Fibroblast of lung (primary cell): ENCODE results near the gene NPSR1. TPM values are rescaled to one million over a fixed set of nuclear protein-coding genes. Genes with fewer than 3 reads are reported as not detected.
A peak's percentile ranks its signal among the peaks of the same experiment; 100 is the strongest.

Experiments
- DNase-seq, 2 donors: peaks; one replicate each; pipeline versions ENCODE4 v3.0.0 to v3.0.0-alpha.2; 2010; ENCODE audit warnings: low read depth in 2 of 2
- H2AFZ ChIP-seq: 2 replicates; pipeline ENCODE4 v1.5.1; 2012; ENCODE audit warnings: low read length, control low read depth, inconsistent platforms
- H3K27ac ChIP-seq: 2 replicates; pipeline ENCODE4 v1.5.1; 2011; ENCODE audit warnings: low read length, control low read depth; ENCODE audit not compliant: insufficient read depth
- H3K27me3 ChIP-seq: 2 replicates; pipeline ENCODE4 v1.5.1; 2011; ENCODE audit warnings: mild to moderate bottlenecking, low read length; ENCODE audit not compliant: control insufficient read depth, insufficient read depth
- H3K36me3 ChIP-seq: 2 replicates; pipeline ENCODE4 v1.5.1; 2011; ENCODE audit warnings: low read length; ENCODE audit not compliant: control insufficient read depth, insufficient read depth
- H3K4me1 ChIP-seq: 2 replicates; pipeline ENCODE4 v1.5.1; 2011; ENCODE audit warnings: low read length; ENCODE audit not compliant: control insufficient read depth, insufficient read depth; ENCODE audit errors: extremely low read depth
- H3K4me2 ChIP-seq: 2 replicates; pipeline ENCODE4 v1.5.1; 2011; ENCODE audit warnings: low read length, control low read depth; ENCODE audit not compliant: insufficient read depth; ENCODE audit errors: extremely low read depth
- H3K4me3 ChIP-seq, 4 experiments: fragments of 200-600 bp in 1 of 4; sonication (generic) in 1 of 4; replicated peaks in 1 of 4; 2 replicates each; pipeline ENCODE4 v1.5.1; 2011 to 2016; ENCODE audit warnings: low read length in 4 of 4, low read depth in 3 of 4, mild to moderate bottlenecking in 3 of 4, control low read depth in 2 of 4, inconsistent platforms in 1 of 4, mixed read lengths in 1 of 4; ENCODE audit not compliant: insufficient read depth in 1 of 4; ENCODE audit errors: control extremely low read depth in 1 of 4
- H3K79me2 ChIP-seq: 2 replicates; pipeline ENCODE4 v1.5.1; 2012; ENCODE audit warnings: mild to moderate bottlenecking, low read length, inconsistent platforms; ENCODE audit not compliant: control insufficient read depth, insufficient read depth
- H3K9ac ChIP-seq: 2 replicates; pipeline ENCODE4 v1.5.1; 2011; ENCODE audit warnings: mild to moderate bottlenecking, low read length, control low read depth; ENCODE audit not compliant: insufficient read depth
- H3K9me3 ChIP-seq: 2 replicates; pipeline ENCODE4 v1.5.1; 2012; ENCODE audit warnings: low read depth, low read length; ENCODE audit not compliant: control insufficient read depth, insufficient read depth
- H4K20me1 ChIP-seq: 2 replicates; pipeline ENCODE4 v1.5.1; 2011; ENCODE audit warnings: low read length; ENCODE audit not compliant: control insufficient read depth, insufficient read depth; ENCODE audit errors: extremely low read depth
- EZH2 ChIP-seq: IDR thresholded peaks from 2 replicates; pipeline ENCODE4 v1.5.1; 2012; ENCODE audit warnings: low read length, control low read depth, mild to moderate bottlenecking; ENCODE audit errors: missing control alignments
- polyA plus RNA-seq, 2 donors: library from polyadenylated mRNA; depleted of rRNA in 1 of 2; stranded (reverse) in 1 of 2; unstranded in 1 of 2; fragments of >200 nt; gene quantifications; 2 replicates each; pipeline ENCODE4 v1.2.1, GENCODE V29; 2011 to 2012; ENCODE audit warnings: missing spikeins in 1 of 2
- total RNA-seq: library from RNA; depleted of rRNA; stranded (reverse); fragments of >200 nt; gene quantifications from 2 replicates; pipeline ENCODE4 v1.2.1, GENCODE V29; 2014
- TF ChIP-seq, protein P1 (sequence below), 2 donors: IDR thresholded peaks in 1 of 2; conservative IDR thresholded peaks in 1 of 2; 1 replicate in 1 of 2; 2 replicates in 1 of 2; pipeline ENCODE4 v1.5.1; 2011 to 2012; ENCODE audit warnings: low read length in 2 of 2, control low read depth in 1 of 2, inconsistent platforms in 1 of 2, low read depth in 1 of 2, mild to moderate bottlenecking in 1 of 2

The NPSR1 gene
- total and polyA plus RNA-seq, 2 donors (not counting 1 experiment from before 2014, with no cell fraction given), result not detected

GRCh38 chr7:34848670-34849069 is 190.7 kb downstream of the NPSR1 start:
- Histone ChIP-seq H3K9me3 (no peaks in the 10 kb centered on the region), H3K27ac (no peak overlapping the region), H4K20me1 (no peaks in the 10 kb centered on the region), H3K27me3 (no peaks in the 10 kb centered on the region), H3K9ac (no peak overlapping the region), H2AFZ (no peak overlapping the region), H3K79me2 (no peaks in the 10 kb centered on the region), H3K36me3 (no peaks in the 10 kb centered on the region), H3K4me2 (no peak overlapping the region), H3K4me3 (no peak overlapping the region), H3K4me1 (no peaks in the 10 kb centered on the region)
- no peak for DNase-seq
- TF ChIP-seq, protein P1, sequence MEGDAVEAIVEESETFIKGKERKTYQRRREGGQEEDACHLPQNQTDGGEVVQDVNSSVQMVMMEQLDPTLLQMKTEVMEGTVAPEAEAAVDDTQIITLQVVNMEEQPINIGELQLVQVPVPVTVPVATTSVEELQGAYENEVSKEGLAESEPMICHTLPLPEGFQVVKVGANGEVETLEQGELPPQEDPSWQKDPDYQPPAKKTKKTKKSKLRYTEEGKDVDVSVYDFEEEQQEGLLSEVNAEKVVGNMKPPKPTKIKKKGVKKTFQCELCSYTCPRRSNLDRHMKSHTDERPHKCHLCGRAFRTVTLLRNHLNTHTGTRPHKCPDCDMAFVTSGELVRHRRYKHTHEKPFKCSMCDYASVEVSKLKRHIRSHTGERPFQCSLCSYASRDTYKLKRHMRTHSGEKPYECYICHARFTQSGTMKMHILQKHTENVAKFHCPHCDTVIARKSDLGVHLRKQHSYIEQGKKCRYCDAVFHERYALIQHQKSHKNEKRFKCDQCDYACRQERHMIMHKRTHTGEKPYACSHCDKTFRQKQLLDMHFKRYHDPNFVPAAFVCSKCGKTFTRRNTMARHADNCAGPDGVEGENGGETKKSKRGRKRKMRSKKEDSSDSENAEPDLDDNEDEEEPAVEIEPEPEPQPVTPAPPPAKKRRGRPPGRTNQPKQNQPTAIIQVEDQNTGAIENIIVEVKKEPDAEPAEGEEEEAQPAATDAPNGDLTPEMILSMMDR (conservative IDR thresholded peaks at IDR 0.05 in 1 of 2, IDR thresholded peaks at IDR 0.05 in 1 of 2; ENCODE audit: low read depth in 1 of 2, low read length in 2 of 2), result no peak
- no peak for TF ChIP-seq EZH2

DNA sequence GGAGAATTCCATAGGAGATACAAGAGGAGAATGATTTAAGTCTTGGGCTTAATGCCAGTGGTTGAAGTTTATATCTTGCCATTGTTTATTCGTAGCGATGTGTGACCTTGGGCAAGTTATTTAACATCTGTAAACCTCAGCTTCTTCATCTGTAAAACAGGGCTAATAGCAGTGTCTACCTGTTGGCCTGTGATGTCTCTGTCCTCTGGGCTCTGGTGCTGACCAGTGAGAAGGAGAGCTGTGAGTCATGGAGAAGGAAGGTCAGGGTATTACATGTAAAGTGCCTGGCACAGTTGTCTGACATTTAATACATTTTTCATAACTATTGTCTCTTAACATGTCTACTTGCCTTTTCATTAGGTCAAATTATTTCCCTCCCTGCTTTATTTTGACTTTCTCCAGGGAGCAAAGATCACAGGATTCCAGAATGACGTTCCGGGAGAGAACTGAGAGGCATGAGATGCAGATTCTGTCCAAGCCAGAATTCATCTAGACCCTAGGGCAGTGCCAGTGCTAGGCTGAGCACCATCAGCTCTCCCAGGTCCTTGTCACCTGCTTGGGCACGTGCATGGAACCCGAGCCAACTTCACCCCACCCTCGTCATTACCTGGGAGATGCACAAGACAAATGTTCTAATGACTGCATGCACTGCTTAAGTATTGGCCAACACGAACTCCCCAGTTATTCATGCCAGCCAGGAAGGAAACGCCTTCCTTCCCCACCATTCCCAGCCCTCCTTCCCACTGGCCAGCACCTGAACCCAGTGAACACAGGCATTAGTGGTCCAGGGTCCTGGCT is 191.3 kb downstream of the NPSR1 start:
- no peaks in the 10 kb centered on the region for H3K36me3 ChIP-seq
- no peaks in the 10 kb centered on the region for H3K9me3 ChIP-seq
- no peaks in the 10 kb centered on the region for H4K20me1 ChIP-seq
- H3K79me2 ChIP-seq, result no peaks in the 10 kb centered on the region
- H3K4me3 ChIP-seq, result no peak overlapping the region
- H3K27me3 ChIP-seq, result no peaks in the 10 kb centered on the region
- TF ChIP-seq EZH2, result no peak
- TF ChIP-seq, protein P1 (conservative IDR thresholded peaks at IDR 0.05 in 1 of 2, IDR thresholded peaks at IDR 0.05 in 1 of 2; ENCODE audit: low read depth in 1 of 2, low read length in 2 of 2), result no peak
- no peak overlapping the region for H2AFZ ChIP-seq
- DNase-seq, result peak in 1 of 2 donors; percentile 37
- no peak overlapping the region for H3K4me2 ChIP-seq
- no peaks in the 10 kb centered on the region for H3K4me1 ChIP-seq
- H3K27ac ChIP-seq, result no peak overlapping the region
- no peak overlapping the region for H3K9ac ChIP-seq

GRCh38 chr7:34849986-34850385 is 192.0 kb downstream of the NPSR1 start:
- Histone ChIP-seq H3K4me3 (no peak overlapping the region), H3K79me2 (no peaks in the 10 kb centered on the region)
- TF ChIP-seq EZH2, result no peak
- TF ChIP-seq, protein P1 (conservative IDR thresholded peaks at IDR 0.05 in 1 of 2, IDR thresholded peaks at IDR 0.05 in 1 of 2; ENCODE audit: low read depth in 1 of 2, low read length in 2 of 2), result no peak

More at GRCh38 chr7:34849986-34850385, 192.0 kb downstream of the NPSR1 start:
- no peak for DNase-seq
- H4K20me1 ChIP-seq, result no peaks in the 10 kb centered on the region
- H2AFZ ChIP-seq, result no peak overlapping the region
- no peaks in the 10 kb centered on the region for H3K27me3 ChIP-seq
- H3K9me3 ChIP-seq, result no peaks in the 10 kb centered on the region
- no peak overlapping the region for H3K4me2 ChIP-seq
- H3K27ac ChIP-seq, result no peak overlapping the region
- H3K36me3 ChIP-seq, result no peaks in the 10 kb centered on the region
- no peak overlapping the region for H3K9ac ChIP-seq
- H3K4me1 ChIP-seq, result no peaks in the 10 kb centered on the region
